Neural crest cell (in vitro differentiated cells): ENCODE measurements around the gene FAXDC2. TPM values are rescaled to one million over a fixed set of nuclear protein-coding genes. Genes with fewer than 3 reads are reported as not detected.
A peak's percentile ranks its signal among the peaks of the same experiment; 100 is the strongest.

ENCODE experiments used
- DNase-seq: peaks from one replicate; pipeline ENCODE4 v3.0.0; 2021; ENCODE audit warnings: low read depth, mixed read lengths, low spot score
- H3K27ac Mint-ChIP-seq: one replicate; pipeline ENCODE4 v1.8.0; 2021; ENCODE audit warnings: mild to moderate bottlenecking, mixed read lengths; ENCODE audit not compliant: unreplicated experiment
- H3K27me3 Mint-ChIP-seq: 2 replicates; pipeline ENCODE4 v1.8.0; 2021; ENCODE audit warnings: low read depth, mild to moderate bottlenecking, mixed read lengths
- H3K36me3 Mint-ChIP-seq: 2 replicates; pipeline ENCODE4 v1.8.0; 2021; ENCODE audit warnings: low read depth, mild to moderate bottlenecking, mixed read lengths
- H3K4me1 Mint-ChIP-seq: 2 replicates; pipeline ENCODE4 v1.8.0; 2021; ENCODE audit warnings: mixed read lengths
- H3K4me3 Mint-ChIP-seq: one replicate; pipeline ENCODE4 v1.8.0; 2021; ENCODE audit warnings: mild to moderate bottlenecking, mixed read lengths
- H3K9me3 Mint-ChIP-seq: 2 replicates; pipeline ENCODE4 v1.8.0; 2021; ENCODE audit warnings: mixed read lengths
- total RNA-seq: library from RNA; stranded (reverse); gene quantifications from 2 replicates; pipeline ENCODE4 v1.2.1, GENCODE V29; 2021
- TF ChIP-seq, protein P1 (sequence below): fragments of 200-600 bp; sonication (generic); conservative IDR thresholded peaks from 2 replicates; pipeline ENCODE4 v1.5.0; 2021; ENCODE audit warnings: antibody characterized with exemption, mild to moderate bottlenecking

FAXDC2 gene
- total RNA-seq, 1 donor from 2014 or later, result 2.7 TPM

DNA sequence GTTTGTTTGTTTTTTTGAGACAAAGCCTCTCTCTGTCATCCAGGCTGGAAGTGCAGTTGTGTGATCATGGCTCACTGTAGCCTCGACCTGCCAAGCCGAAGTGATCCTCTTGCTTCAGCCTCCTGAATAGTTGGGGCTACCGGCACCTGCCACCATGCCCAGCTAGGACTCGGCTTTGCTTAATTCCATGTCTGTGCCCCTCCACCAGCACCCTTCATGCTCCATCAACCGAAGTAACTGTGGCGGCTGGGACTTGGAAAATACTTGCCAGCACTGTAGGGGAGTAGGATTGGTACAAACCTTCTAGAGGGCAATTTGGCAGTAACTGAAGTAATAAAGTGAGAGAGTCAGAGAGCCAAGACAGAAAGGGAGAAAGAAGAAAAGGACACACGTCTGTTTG is 19.0 kb downstream of the FAXDC2 start:
- H3K4me1 Mint-ChIP-seq, result no peaks in the 10 kb centered on the region
- DNase-seq, result no peak
- no peaks in the 10 kb centered on the region for H3K9me3 Mint-ChIP-seq
- no peak overlapping the region for H3K4me3 Mint-ChIP-seq
- H3K36me3 Mint-ChIP-seq, result no peaks in the 10 kb centered on the region
- TF ChIP-seq, protein P1, sequence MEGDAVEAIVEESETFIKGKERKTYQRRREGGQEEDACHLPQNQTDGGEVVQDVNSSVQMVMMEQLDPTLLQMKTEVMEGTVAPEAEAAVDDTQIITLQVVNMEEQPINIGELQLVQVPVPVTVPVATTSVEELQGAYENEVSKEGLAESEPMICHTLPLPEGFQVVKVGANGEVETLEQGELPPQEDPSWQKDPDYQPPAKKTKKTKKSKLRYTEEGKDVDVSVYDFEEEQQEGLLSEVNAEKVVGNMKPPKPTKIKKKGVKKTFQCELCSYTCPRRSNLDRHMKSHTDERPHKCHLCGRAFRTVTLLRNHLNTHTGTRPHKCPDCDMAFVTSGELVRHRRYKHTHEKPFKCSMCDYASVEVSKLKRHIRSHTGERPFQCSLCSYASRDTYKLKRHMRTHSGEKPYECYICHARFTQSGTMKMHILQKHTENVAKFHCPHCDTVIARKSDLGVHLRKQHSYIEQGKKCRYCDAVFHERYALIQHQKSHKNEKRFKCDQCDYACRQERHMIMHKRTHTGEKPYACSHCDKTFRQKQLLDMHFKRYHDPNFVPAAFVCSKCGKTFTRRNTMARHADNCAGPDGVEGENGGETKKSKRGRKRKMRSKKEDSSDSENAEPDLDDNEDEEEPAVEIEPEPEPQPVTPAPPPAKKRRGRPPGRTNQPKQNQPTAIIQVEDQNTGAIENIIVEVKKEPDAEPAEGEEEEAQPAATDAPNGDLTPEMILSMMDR, result no peak
- H3K27me3 Mint-ChIP-seq, result no peaks in the 10 kb centered on the region
- H3K27ac Mint-ChIP-seq, result no peak overlapping the region

DNA sequence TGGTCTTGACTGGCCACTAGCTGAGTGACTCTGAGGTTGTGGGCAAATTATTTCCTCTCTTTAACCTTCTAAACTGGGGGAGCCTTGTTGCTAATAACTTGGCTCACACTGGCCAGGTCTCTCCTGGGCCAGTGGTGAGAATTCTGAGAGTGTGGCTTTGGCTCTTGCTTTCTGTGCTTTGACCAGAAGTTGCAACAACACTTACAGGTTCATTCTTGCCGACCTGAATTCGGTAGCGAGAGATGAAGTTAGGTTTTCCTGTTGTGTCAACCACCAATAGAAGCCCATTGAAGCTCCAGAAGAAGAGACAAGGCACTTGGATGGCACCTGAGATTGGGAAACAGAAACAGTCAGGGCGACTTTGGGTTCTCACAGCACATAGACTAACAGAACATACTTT is 19.8 kb downstream of the FAXDC2 start:
- Mint-ChIP-seq H3K36me3 (no peaks in the 10 kb centered on the region), H3K9me3 (no peaks in the 10 kb centered on the region), H3K4me1 (no peaks in the 10 kb centered on the region), H3K27ac (no peak overlapping the region), H3K27me3 (no peaks in the 10 kb centered on the region), H3K4me3 (no peak overlapping the region)
- TF ChIP-seq, protein P1, result no peak
- no peak for DNase-seq

- no peaks in the 10 kb centered on the region for H3K9me3 Mint-ChIP-seq
- no peaks in the 10 kb centered on the region for H3K36me3 Mint-ChIP-seq
- H3K27me3 Mint-ChIP-seq, result no peaks in the 10 kb centered on the region
- H3K4me3 Mint-ChIP-seq, result no peak overlapping the region
- no peaks in the 10 kb centered on the region for H3K4me1 Mint-ChIP-seq
- TF ChIP-seq, protein P1, result no peak
- peak overlapping the region; percentile 19 for H3K27ac Mint-ChIP-seq
- DNase-seq, result no peak
Measured at GRCh38 chr5:154830219-154830595, 20.2 kb downstream of the FAXDC2 start.

DNA sequence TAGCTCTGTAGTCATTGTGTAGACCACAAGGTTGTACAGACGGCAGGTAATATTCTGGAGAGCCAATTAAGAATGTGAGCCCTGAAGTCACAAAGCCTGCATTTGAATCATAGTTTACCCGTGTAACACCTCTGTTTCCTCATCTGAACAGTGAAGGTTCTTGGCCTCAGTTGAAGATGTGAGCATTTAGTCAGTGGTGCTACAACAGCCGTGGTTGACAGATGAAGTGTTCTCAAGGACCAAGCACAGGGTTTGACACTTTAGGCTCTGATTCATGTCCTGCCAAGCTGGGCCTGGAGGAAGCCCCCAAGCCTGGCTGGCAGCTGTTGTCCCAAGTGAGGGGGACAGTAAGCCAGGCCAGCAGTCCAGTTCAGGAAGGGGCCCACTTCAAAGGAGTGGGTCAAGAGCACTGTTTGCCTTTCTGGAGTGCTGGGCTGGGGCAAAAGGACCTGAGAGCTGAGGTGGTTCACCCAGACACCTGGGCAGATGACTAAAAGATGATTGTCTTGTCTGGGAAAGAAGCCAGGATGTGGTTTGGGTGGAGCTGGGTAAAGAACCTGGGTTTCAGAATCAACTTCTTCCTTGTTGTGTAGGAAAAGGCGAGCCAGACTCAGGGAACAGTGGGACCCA is 20.7 kb downstream of the FAXDC2 start:
- Mint-ChIP-seq H3K27me3 (no peaks in the 10 kb centered on the region), H3K36me3 (no peaks in the 10 kb centered on the region), H3K4me3 (no peak overlapping the region), H3K4me1 (no peaks in the 10 kb centered on the region), H3K9me3 (no peaks in the 10 kb centered on the region), H3K27ac (peak overlapping the region; percentile 57)
- TF ChIP-seq, protein P1, result no peak
- no peak for DNase-seq

GRCh38 chr5:154829181-154829588 is 21.2 kb downstream of the FAXDC2 start:
- Mint-ChIP-seq H3K36me3 (no peaks in the 10 kb centered on the region), H3K4me1 (no peaks in the 10 kb centered on the region), H3K9me3 (no peaks in the 10 kb centered on the region), H3K27me3 (no peaks in the 10 kb centered on the region), H3K27ac (no peak overlapping the region), H3K4me3 (no peak overlapping the region)
- DNase-seq, result no peak
- TF ChIP-seq, protein P1, result no peak
